B cell (primary cell): ENCODE results near the gene IRX5. TPM values are rescaled to one million over a fixed set of nuclear protein-coding genes. Genes with fewer than 3 reads are reported as not detected.

Experiments used
- ATAC-seq: fragments of 200-7000 bp; cut with Tn5 transposase; one replicate; pipeline ENCODE4 v1.10.0; 2021; ENCODE audit warnings: low read depth, mild to moderate bottlenecking, moderate number of reproducible peaks, moderate library complexity
- CTCF ChIA-PET: fragments of 350-600 bp; sonication (Branson Sonifier 250); formaldehyde crosslinking; loops from one replicate; lab custom pipeline; 2021; ENCODE audit warnings: antibody characterized with exemption, inconsistent platforms; lab: Charles Lee
- POLR2A ChIA-PET: fragments of 350-600 bp; sonication (Branson Sonifier 250); formaldehyde crosslinking; loops from one replicate; lab custom pipeline; 2021; ENCODE audit warnings: antibody characterized with exemption; lab: Charles Lee
- DNase-seq: peaks from one replicate; pipeline ENCODE4 v3.0.0; 2013
- H2AFZ ChIP-seq: 2 replicates; pipeline ENCODE4 v1.6.1; 2012; ENCODE audit warnings: mild to moderate bottlenecking, low read depth, low read length; ENCODE audit not compliant: insufficient read depth, poor library complexity, severe bottlenecking
- H3K27ac ChIP-seq, 2 donors: 1 replicate in 1 of 2; 2 replicates in 1 of 2; pipeline ENCODE4 v1.5.1; 2012 to 2013; ENCODE audit warnings: low read length in 2 of 2, mild to moderate bottlenecking in 2 of 2, moderate library complexity in 1 of 2
- H3K27me3 ChIP-seq, 4 experiments: fragments of 200-600 bp in 1 of 4; sonication (generic) in 1 of 4; replicated peaks in 1 of 4; 1 replicate in 2 of 4; 2 replicates in 2 of 4; pipeline versions ENCODE4 v1.6.1 to v1.7.0; 2013 to 2016; ENCODE audit warnings: low read length in 3 of 4, mild to moderate bottlenecking in 2 of 4, mixed read lengths in 1 of 4, moderate library complexity in 1 of 4; ENCODE audit not compliant: insufficient read depth in 4 of 4, control insufficient read depth in 3 of 4; ENCODE audit errors: control extremely low read depth in 1 of 4
- H3K36me3 ChIP-seq, 2 experiments: replicated peaks in 1 of 2; 1 replicate in 1 of 2; 2 replicates in 1 of 2; pipeline versions ENCODE4 v1.6.1 to v1.7.1; 2013; ENCODE audit warnings: low read length in 1 of 2; ENCODE audit not compliant: insufficient read depth in 2 of 2, control insufficient read depth in 1 of 2; ENCODE audit errors: control extremely low read depth in 1 of 2, extremely low read depth in 1 of 2
- H3K4me1 ChIP-seq, 2 donors: fragments of 200-600 bp in 1 of 2; sonication (generic) in 1 of 2; 1 replicate in 1 of 2; 2 replicates in 1 of 2; pipeline versions ENCODE4 v1.5.1 to v1.6.1; 2013 to 2017; ENCODE audit warnings: low read length in 2 of 2; ENCODE audit not compliant: control insufficient read depth in 2 of 2, insufficient read depth in 2 of 2
- H3K4me2 ChIP-seq: replicated peaks from 2 replicates; pipeline ENCODE3; 2012; ENCODE audit warnings: mild to moderate bottlenecking, low read depth, low read length; ENCODE audit not compliant: poor library complexity, severe bottlenecking
- H3K4me3 ChIP-seq, 5 experiments: fragments of 200-600 bp in 1 of 5; sonication (generic) in 1 of 5; 1 replicate in 3 of 5; 2 replicates in 2 of 5; pipeline versions ENCODE4 v1.5.1 to v1.7.0; 2011 to 2016; ENCODE audit warnings: low read length in 4 of 5, mild to moderate bottlenecking in 4 of 5, low read depth in 2 of 5, control low read depth in 1 of 5, moderate library complexity in 1 of 5; ENCODE audit not compliant: insufficient read depth in 1 of 5; ENCODE audit errors: control extremely low read depth in 1 of 5, extremely low read depth in 1 of 5
- H3K79me2 ChIP-seq: fragments of 200-600 bp; sonication (generic); one replicate; pipeline ENCODE4 v1.6.0; 2016; ENCODE audit warnings: low read length; ENCODE audit not compliant: control insufficient read depth, insufficient read depth
- H3K9ac ChIP-seq: fragments of 200-600 bp; sonication (generic); 2 replicates; pipeline ENCODE4 v1.6.1; 2017; ENCODE audit warnings: mild to moderate bottlenecking, low read length, moderate library complexity
- H3K9me3 ChIP-seq, 3 donors: one replicate each; pipeline versions ENCODE4 v1.6.1 to v1.7.1; 2013; ENCODE audit warnings: low read length in 2 of 3; ENCODE audit not compliant: control insufficient read depth in 2 of 3, insufficient read depth in 1 of 3; ENCODE audit errors: control extremely low read depth in 1 of 3
- H4K20me1 ChIP-seq: 2 replicates; pipeline ENCODE4 v1.6.0; 2012; ENCODE audit warnings: mild to moderate bottlenecking, low read length; ENCODE audit not compliant: insufficient read depth, control insufficient read depth, poor library complexity, severe bottlenecking
- H3K27ac Mint-ChIP-seq: one replicate; pipeline ENCODE4 v1.8.0; 2021; ENCODE audit warnings: mixed read lengths
- H3K27me3 Mint-ChIP-seq: one replicate; pipeline ENCODE4 v1.8.0; 2021; ENCODE audit warnings: mixed read lengths
- H3K4me1 Mint-ChIP-seq: one replicate; pipeline ENCODE4 v1.8.0; 2021; ENCODE audit warnings: mixed read lengths
- H3K4me3 Mint-ChIP-seq: one replicate; pipeline ENCODE4 v1.8.0; 2021; ENCODE audit warnings: mixed read lengths
- H3K9me3 Mint-ChIP-seq: one replicate; pipeline ENCODE4 v1.8.0; 2022; ENCODE audit warnings: mixed read lengths; ENCODE audit not compliant: insufficient read depth
- EZH2 ChIP-seq: IDR thresholded peaks from 2 replicates; pipeline ENCODE4 v1.6.1; 2012; ENCODE audit warnings: borderline replicate concordance, low read depth, mild to moderate bottlenecking, moderate library complexity, low read length; ENCODE audit not compliant: insufficient read depth, poor library complexity, severe bottlenecking
- WGBS: methylation state at CpG from one replicate; pipeline ENCODE4 v1.1.5; 2013; ENCODE audit warnings: missing lambda C conversion rate; ENCODE audit not compliant: insufficient coverage; 5-methylcytosine and 5-hydroxymethylcytosine counted together
- intact Hi-C: fragments of 100-400 bp; cut with micrococcal nuclease; formaldehyde crosslinking; loops from one replicate; pipeline ENCODE4 v1.10.0; 2022
- polyA plus RNA-seq: library from polyadenylated mRNA; depleted of rRNA; stranded (reverse); fragments of >200 nt; gene quantifications from 2 replicates; pipeline ENCODE4 v1.2.3, GENCODE V29; 2012
- total RNA-seq, 2 donors: library from RNA; stranded (reverse); fragments of 120-200 nt in 1 of 2; gene quantifications; 1 replicate in 1 of 2; 2 replicates in 1 of 2; pipeline versions ENCODE4 v1.2.3 to v1.2.4, GENCODE V29; 2013 to 2022
- TF ChIP-seq, protein P1 (sequence below): fragments of 200-600 bp; IDR thresholded peaks from one replicate; pipeline ENCODE4 v1.8.0; 2022; ENCODE audit warnings: antibody characterized with exemption, mild to moderate bottlenecking

Gene IRX5
- total and polyA plus RNA-seq, 2 donors (not counting 1 experiment from before 2014, with no cell fraction given), result not detected

DNA sequence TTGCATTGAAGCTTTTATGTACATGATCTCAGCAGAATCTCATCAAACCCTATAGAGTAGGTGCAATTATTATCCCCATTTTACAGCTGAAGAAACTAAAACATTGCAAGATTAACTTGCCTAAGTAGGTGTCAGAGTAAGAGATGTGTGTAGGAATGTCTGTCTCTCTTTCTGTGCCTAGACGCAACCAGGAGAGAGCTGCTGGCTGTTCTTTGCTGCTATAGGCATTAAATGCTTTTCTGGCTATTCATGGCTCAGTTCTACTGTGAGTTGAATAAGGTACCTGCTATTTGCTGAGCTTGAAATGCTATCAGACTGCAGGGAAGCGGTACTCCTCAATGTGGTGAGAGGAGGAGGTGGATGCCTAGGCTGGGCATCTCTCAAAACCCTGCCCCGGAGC lies 17.0 kb downstream of the IRX5 start:
- H3K4me3 Mint-ChIP-seq, result no peak overlapping the region
- H3K27me3 ChIP-seq, result peaks cover 0 to 25% (median 10%) of the 10 kb centered on the region in 4 experiments
- no peak for DNase-seq
- CTCF ChIA-PET, result no interaction called here
- no peak overlapping the region for H3K9ac ChIP-seq
- H3K79me2 ChIP-seq, result no peaks in the 10 kb centered on the region
- H2AFZ ChIP-seq, result no peak overlapping the region
- ATAC-seq, result no peak
- H3K4me3 ChIP-seq, result no peak overlapping the region
- peaks cover 7% of the 10 kb centered on the region for H3K9me3 Mint-ChIP-seq
- WGBS, result 100% methylated on average over 1 of the region's 3 CpGs
- no peak overlapping the region for H3K27ac ChIP-seq
- peaks cover 0 to 8% (median 0%) of the 10 kb centered on the region in 3 donors for H3K9me3 ChIP-seq
- H3K27me3 Mint-ChIP-seq, result peaks cover 49% of the 10 kb centered on the region
- H3K27ac Mint-ChIP-seq, result no peak overlapping the region
- no peaks in the 10 kb centered on the region for H3K4me1 Mint-ChIP-seq
- no peak overlapping the region for H3K4me2 ChIP-seq
- no peaks in the 10 kb centered on the region for H3K36me3 ChIP-seq
- TF ChIP-seq, protein P1, sequence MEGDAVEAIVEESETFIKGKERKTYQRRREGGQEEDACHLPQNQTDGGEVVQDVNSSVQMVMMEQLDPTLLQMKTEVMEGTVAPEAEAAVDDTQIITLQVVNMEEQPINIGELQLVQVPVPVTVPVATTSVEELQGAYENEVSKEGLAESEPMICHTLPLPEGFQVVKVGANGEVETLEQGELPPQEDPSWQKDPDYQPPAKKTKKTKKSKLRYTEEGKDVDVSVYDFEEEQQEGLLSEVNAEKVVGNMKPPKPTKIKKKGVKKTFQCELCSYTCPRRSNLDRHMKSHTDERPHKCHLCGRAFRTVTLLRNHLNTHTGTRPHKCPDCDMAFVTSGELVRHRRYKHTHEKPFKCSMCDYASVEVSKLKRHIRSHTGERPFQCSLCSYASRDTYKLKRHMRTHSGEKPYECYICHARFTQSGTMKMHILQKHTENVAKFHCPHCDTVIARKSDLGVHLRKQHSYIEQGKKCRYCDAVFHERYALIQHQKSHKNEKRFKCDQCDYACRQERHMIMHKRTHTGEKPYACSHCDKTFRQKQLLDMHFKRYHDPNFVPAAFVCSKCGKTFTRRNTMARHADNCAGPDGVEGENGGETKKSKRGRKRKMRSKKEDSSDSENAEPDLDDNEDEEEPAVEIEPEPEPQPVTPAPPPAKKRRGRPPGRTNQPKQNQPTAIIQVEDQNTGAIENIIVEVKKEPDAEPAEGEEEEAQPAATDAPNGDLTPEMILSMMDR, result no peak
- no peak for TF ChIP-seq EZH2
- intact Hi-C loops, result no loop called here
- no peaks in the 10 kb centered on the region for H3K4me1 ChIP-seq
- POLR2A ChIA-PET, result no interaction called here
- H4K20me1 ChIP-seq, result no peaks in the 10 kb centered on the region

DNA sequence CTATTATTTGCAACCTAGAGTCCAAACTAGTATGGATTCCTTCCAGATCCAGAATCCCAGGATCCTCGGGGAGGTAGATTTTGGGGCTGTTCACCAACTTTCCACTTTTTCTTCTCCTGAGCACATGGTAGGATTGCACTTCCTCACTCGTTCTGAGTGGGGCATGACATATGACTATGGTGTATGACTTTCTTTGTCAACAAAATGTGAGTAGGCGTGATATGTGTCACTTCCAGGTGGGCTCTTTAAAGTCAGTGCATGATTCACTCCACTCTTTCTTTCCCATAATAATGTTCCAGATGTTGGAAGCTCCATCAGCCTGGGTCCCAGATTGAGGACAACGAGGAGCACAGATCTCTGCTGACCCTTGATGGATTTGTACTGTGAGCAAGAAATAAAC lies 21.5 kb downstream of the IRX5 start:
- no peaks in the 10 kb centered on the region for H3K4me1 ChIP-seq
- WGBS, result 83% methylated on average over 1 of the region's 4 CpGs
- TF ChIP-seq, protein P1, result no peak
- no peak for TF ChIP-seq EZH2
- H2AFZ ChIP-seq, result no peak overlapping the region
- H3K79me2 ChIP-seq, result no peaks in the 10 kb centered on the region
- H3K9ac ChIP-seq, result no peak overlapping the region
- H4K20me1 ChIP-seq, result no peaks in the 10 kb centered on the region
- no peak overlapping the region for H3K4me3 ChIP-seq
- CTCF ChIA-PET, result no interaction called here
- Mint-ChIP-seq H3K4me1 (no peaks in the 10 kb centered on the region), H3K9me3 (peaks cover 5% of the 10 kb centered on the region), H3K27me3 (peaks cover 27% of the 10 kb centered on the region), H3K4me3 (no peak overlapping the region), H3K27ac (no peak overlapping the region)
- H3K27me3 ChIP-seq, result peaks cover 0 to 11% (median 2%) of the 10 kb centered on the region in 4 experiments
- H3K4me2 ChIP-seq, result no peak overlapping the region
- H3K27ac ChIP-seq, result no peak overlapping the region
- DNase-seq, result no peak
- peaks cover 0 to 8% (median 0%) of the 10 kb centered on the region in 3 donors for H3K9me3 ChIP-seq
- intact Hi-C loops, result no loop called here
- ATAC-seq, result no peak
- POLR2A ChIA-PET, result no interaction called here
- H3K36me3 ChIP-seq, result no peaks in the 10 kb centered on the region
